HG03060 (cell line): ENCODE results near the gene EXOC5.
"Not testable (repeated sequence)": the region's sequence is repeated elsewhere in the genome, so short reads cannot be mapped to it uniquely, and the experiment has no call there.

Experiments used
- ATAC-seq: cut with Tn5 transposase; IDR thresholded peaks from one replicate; pipeline ENCODE4 v1.9.1; 2021; ENCODE audit warnings: low read depth, moderate number of reproducible peaks; ENCODE audit not compliant: unreplicated experiment

The EXOC5 gene

GRCh38 chr14:57261604-57262003, 7.1 kb downstream of the EXOC5 start:
- ATAC-seq = no peak

DNA sequence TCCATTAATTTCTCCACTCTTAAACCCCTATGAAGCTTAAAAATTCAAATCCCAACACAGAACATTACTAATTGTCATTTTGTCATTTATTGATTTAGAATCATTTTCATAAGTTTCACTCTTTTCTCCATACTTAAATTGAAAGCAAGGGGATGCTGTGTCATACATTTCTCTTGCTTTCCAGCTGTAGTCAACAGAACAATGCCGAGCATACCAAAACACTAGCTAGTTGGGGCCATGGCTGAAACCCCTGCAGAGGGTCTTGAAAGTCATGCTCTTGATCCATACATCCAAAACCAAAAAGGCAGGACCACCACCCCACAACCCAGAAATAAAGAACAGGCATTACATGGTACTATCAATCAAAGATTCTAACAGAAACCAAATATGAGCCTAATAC, 9.0 kb downstream of the EXOC5 start:
- no peak for ATAC-seq

- ATAC-seq = not testable (repeated sequence)
These were observed 10.5 kb downstream of the EXOC5 start for GRCh38 chr14:57258221-57258620.

DNA sequence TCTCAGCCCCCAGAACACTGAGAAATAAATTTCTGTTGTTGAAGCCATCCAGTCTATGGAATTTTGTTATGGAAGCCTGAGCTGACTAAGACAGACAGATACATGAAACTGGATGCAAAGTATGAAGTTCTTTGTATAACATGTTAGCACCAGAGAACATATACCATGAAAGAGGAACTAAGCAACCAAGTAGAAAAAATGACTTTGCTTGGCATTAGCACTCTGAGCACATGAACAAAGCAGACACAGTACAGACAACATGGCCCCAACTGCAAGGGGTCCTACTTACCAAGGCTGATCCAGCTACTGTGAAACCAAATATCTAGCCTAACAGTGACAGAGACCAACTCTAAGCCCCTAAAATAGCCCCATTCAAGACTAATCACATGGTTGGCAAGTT, 13.8 kb downstream of the EXOC5 start:
- no peak for ATAC-seq

DNA sequence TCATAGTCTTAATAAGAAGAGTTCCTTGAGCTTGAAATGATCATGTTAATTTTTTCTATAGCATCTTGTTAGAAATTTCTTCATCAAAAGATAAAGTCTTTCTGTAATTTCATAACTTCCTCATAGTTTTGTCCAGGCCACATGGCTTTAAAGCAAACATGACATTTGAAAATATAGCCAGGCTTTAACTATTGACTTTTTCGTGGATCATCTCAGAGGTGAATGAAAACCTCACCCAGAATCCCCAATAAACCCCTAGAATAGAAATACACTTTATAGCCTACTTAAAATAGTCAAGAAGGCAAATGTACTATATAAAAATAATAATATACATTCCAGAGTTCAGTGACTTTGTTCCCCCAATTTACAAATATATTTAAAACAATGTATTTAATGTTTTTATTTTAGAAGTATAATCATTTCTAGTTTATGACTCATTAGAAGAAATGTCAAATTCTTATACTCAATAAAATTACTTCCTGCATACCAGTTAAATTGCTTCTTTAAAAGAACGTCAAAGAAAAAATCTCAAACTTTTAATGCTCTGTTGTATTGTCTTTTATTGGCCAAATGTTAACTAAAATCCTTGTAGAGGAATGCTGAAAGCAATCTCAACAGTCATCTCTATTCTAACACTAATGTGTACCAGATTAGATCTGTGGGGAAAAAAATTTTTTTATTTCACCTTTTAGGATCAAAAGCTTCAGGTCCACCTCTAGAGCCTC, 21.6 kb downstream of the EXOC5 start:
- no peak for ATAC-seq

- ATAC-seq = no peak
These were observed 22.8 kb downstream of the EXOC5 start for GRCh38 chr14:57245941-57246340.

GRCh38 chr14:57244106-57244505, 24.6 kb downstream of the EXOC5 start:
- no peak for ATAC-seq

DNA sequence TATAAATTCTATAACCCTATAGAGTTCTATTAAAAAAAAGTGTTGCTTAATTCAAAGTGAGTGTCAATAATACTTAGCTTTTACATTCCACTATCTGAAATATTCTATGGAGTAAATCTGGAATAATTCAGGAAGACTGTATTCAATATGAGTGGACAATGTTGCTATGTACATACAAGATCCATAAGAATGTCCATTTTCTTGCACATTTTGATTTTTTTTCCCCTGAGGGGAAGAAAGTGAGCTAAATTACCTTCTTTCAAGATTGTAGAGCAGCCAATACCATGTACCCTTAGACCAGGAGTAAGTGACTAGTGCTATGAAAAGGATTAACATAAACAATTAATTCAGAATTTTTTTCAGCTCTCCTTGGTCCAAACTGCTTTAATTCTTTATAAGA, 25.4 kb downstream of the EXOC5 start:
- no peak for ATAC-seq

GRCh38 chr14:57240115-57240514, 28.6 kb downstream of the EXOC5 start:
- ATAC-seq = not testable (repeated sequence)

DNA sequence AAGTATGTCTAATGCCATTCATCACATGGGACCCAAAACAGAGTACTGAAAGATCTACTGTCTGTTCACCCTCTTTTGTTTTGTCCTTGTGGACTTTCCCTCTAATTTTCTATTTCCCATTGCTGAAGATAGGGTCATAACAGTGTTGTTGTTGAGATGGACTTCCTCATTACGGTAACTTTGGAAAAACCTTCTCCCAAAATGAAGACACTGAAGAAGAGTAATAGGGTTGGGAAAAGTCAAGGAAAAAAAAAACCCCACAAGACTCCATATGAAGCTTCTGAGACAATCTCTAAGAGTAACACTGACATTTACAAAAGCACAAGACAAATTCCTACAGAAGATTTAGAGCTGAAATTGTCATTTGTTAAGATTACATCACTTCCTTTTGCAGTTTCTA, 36.7 kb downstream of the EXOC5 start:
- ATAC-seq = no peak

DNA sequence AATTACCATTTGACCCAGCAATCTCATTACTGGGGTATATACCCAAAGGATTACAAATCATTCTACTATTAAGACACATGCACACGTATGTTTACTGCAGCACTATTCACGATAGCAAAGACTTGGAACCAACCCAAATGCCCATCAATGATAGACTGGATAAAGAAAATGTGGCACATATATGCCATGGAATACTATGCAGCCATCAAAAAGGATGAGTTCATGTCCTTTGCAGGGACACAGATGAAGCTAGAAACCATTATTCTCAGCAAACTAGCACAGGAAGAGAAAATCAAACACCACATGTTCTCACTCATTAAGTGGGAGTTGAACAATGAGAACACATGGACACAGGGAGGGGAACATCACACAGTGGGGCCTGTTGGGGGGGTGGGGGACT, 40.4 kb downstream of the EXOC5 start:
- ATAC-seq = not testable (repeated sequence)

DNA sequence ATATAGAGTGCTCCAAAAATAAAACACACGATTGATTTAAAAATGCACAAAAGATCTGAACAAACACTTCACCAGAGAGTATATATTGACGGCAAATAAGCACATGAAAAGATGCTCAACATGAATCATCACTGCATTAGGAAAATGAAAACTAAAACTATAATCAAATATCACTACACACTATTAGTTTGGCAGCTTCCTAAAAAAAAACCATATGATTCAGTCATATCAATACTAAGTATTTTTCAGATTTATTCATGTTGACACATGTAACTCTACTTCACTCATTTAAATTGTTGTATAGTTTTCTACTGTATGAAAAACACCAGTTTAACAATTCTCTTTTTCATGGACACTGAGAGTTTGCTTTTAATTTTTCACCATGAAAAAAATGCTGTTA, 41.6 kb downstream of the EXOC5 start:
- ATAC-seq = no peak

- ATAC-seq = no peak
These were observed 46.8 kb downstream of the EXOC5 start for GRCh38 chr14:57221931-57222330.

DNA sequence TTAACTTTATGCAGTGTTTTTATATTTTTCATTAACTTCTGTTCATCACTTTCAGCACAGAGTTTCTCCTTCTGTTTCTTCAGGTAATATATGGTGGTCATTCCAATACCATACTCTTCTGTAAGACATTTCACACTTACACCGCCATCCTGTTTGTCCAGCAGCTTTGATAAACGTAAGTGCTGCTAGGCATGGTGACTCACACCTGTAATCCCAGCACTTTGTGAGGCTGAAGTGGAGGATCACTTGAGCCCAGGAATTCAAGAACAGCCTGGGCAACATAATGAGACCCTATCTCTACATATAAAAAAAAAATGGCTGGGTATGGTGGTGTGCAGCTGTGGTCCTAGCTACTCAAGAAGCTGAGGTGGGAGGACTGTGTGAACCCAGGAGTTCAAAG, 55.8 kb downstream of the EXOC5 start:
- no peak for ATAC-seq

DNA sequence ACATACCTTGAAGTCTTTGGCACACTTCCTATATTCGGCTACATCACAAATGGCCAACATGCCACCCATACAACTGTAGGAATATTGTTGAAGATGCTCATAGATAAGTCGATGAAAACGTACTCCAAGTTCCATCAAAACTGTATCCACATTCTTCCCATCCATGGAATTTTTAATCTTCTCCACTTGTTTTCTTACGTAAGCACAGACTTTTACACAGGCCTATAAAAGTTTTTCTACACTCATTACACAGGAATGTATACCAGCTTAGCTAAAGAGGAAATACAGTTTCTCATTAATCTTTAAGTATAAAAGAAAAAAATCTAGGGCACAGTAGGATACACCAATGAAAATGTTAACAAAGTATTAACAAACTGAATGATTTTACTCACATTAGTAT, 59.1 kb downstream of the EXOC5 start:
- ATAC-seq = no peak

DNA sequence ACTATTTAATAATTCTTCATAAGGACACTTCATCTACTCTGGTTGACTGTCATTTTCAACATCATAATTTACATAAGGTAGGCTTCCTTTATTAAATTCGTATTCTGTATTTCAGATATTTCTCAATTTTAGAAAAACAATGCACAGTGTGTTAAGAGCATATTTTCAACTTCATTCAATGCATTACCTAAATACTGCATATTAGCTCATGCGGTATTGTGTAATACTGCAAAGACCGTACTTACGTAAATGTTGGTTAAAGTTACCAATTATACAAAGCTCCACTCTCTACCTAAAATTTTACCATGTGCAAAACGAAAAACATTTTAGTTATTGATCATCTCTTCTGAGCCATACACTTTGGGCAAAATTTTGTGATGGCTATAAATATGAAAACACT, 62.8 kb downstream of the EXOC5 start:
- ATAC-seq = no peak

GRCh38 chr14:57202672-57203071, 66.0 kb downstream of the EXOC5 start:
- ATAC-seq = not testable (repeated sequence)

GRCh38 chr14:57199921-57200320, 68.8 kb downstream of the EXOC5 start:
- no peak for ATAC-seq

GRCh38 chr14:57189070-57189469, 79.6 kb downstream of the EXOC5 start:
- no peak for ATAC-seq

GRCh38 chr14:57182760-57183503, 85.8 kb downstream of the EXOC5 start:
- no peak for ATAC-seq

GRCh38 chr14:57179273-57179672, 89.4 kb downstream of the EXOC5 start:
- ATAC-seq = no peak

DNA sequence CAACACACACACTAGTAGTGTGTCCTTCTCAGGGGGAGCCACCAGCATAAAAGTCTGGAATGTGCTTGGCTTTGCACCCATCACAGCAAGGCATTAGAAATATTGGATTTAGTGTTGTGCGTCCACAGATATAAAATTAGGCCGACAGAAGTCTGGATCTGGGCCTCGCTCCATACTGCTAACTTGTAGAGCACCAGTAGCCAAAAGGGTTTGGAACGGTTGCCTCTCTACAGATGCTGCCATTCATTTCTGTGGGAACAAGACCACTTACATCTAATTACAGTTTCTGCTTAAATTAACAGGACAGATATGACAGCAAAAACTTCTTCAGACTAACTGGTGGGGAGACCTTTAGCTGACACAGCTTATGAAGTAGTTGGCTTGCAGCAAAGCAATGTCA, 94.2 kb downstream of the EXOC5 start:
- ATAC-seq = no peak
